WTC11 (cell line): Measurements from ENCODE around the gene MEA1. TPM values are rescaled to one million over a fixed set of nuclear protein-coding genes. Genes with fewer than 3 reads are reported as not detected.

Experiments used
- ATAC-seq: fragments of 200-7000 bp; cut with Tn5 transposase; 2 replicates; pipeline ENCODE4 v1.10.0; 2021; ENCODE audit warnings: mild to moderate bottlenecking, moderate library complexity
- Bru-seq: library from RNA; stranded (reverse); fragments of 400-500 nt; gene quantifications from one replicate; lab custom pipeline; 2021; lab: Mats Ljungman, UMichigan
- CTCF ChIA-PET: fragments of 300-600 bp; sonication (Branson Sonifier 250); formaldehyde crosslinking; loops from one replicate; lab custom pipeline; 2021; ENCODE audit warnings: antibody characterized with exemption; lab: Charles Lee
- POLR2A ChIA-PET: fragments of 350-600 bp; sonication (Branson Sonifier 250); formaldehyde crosslinking; loops from one replicate; lab custom pipeline; 2021; ENCODE audit warnings: antibody characterized with exemption; lab: Charles Lee
- DNase-seq: peaks from one replicate; pipeline ENCODE4 v3.0.0; 2021; ENCODE audit warnings: low spot score
- H3K27ac Mint-ChIP-seq: 2 replicates; pipeline ENCODE4 v1.8.0; 2021; ENCODE audit warnings: mixed read lengths
- H3K27me3 Mint-ChIP-seq: 2 replicates; pipeline ENCODE4 v1.8.0; 2021; ENCODE audit warnings: low read depth, mild to moderate bottlenecking, moderate library complexity, mixed read lengths
- H3K36me3 Mint-ChIP-seq: 2 replicates; pipeline ENCODE4 v1.8.0; 2021; ENCODE audit warnings: mixed read lengths
- H3K4me1 Mint-ChIP-seq: 2 replicates; pipeline ENCODE4 v1.8.0; 2022; ENCODE audit warnings: mixed read lengths
- H3K4me3 Mint-ChIP-seq: 2 replicates; pipeline ENCODE4 v1.8.0; 2021; ENCODE audit warnings: mild to moderate bottlenecking, moderate library complexity, mixed read lengths
- H3K9me3 Mint-ChIP-seq: 2 replicates; pipeline ENCODE4 v1.8.0; 2021; ENCODE audit warnings: mixed read lengths
- CREM ChIP-seq: sonication (generic); formaldehyde crosslinking; IDR thresholded peaks from 2 replicates; pipeline ENCODE4 v1.8.1; 2022; ENCODE audit warnings: mild to moderate bottlenecking, missing genetic modification reagents, moderate library complexity
- ETV6 ChIP-seq: sonication (generic); formaldehyde crosslinking; IDR thresholded peaks from 2 replicates; pipeline ENCODE4 v1.8.1; 2022; ENCODE audit warnings: mild to moderate bottlenecking, missing genetic modification reagents
- FOXK1 ChIP-seq: sonication (generic); formaldehyde crosslinking; IDR thresholded peaks from 2 replicates; pipeline ENCODE4 v1.8.0; 2022; ENCODE audit warnings: mild to moderate bottlenecking, moderate library complexity, missing genetic modification reagents
- NR3C1 ChIP-seq: sonication (generic); formaldehyde crosslinking; conservative IDR thresholded peaks from 2 replicates; pipeline ENCODE4 v1.8.1; 2023; ENCODE audit warnings: low read depth, mild to moderate bottlenecking, missing genetic modification reagents
- SP1 ChIP-seq: sonication (generic); formaldehyde crosslinking; conservative IDR thresholded peaks from 2 replicates; pipeline ENCODE4 v1.8.1; 2022; ENCODE audit warnings: missing genetic modification reagents
- TEAD1 ChIP-seq: sonication (generic); formaldehyde crosslinking; IDR thresholded peaks from 2 replicates; pipeline ENCODE4 v1.8.0; 2022; ENCODE audit warnings: mild to moderate bottlenecking, missing genetic modification reagents
- TP53 ChIP-seq: sonication (generic); formaldehyde crosslinking; IDR thresholded peaks from 2 replicates; pipeline ENCODE4 v1.8.1; 2023; ENCODE audit warnings: mild to moderate bottlenecking, missing genetic modification reagents
- ZNF219 ChIP-seq: sonication (generic); formaldehyde crosslinking; IDR thresholded peaks from 2 replicates; pipeline ENCODE4 v1.8.0; 2023; ENCODE audit warnings: missing genetic modification reagents, mild to moderate bottlenecking, borderline replicate concordance
- ZNF232 ChIP-seq: sonication (generic); formaldehyde crosslinking; IDR thresholded peaks from 2 replicates; pipeline ENCODE4 v1.8.0; 2022; ENCODE audit warnings: mild to moderate bottlenecking, missing genetic modification reagents
- long read RNA-seq, 3 experiments: library from RNA in 1 of 3; library from capped mRNA in 1 of 3; library from polyadenylated mRNA in 1 of 3; unstranded in 2 of 3; stranded (forward) in 1 of 3; transcript quantifications; one replicate each; pipeline ENCODE4 v2.0.0, GENCODE V29; 2021
- total RNA-seq: library from RNA; stranded (reverse); gene quantifications from 3 replicates; pipeline ENCODE4 v1.2.3, GENCODE V29; 2021
- TF ChIP-seq, protein P1 (sequence below): sonication (generic); formaldehyde crosslinking; IDR thresholded peaks from 2 replicates; pipeline ENCODE4 v1.8.0; 2023; ENCODE audit warnings: missing genetic modification reagents, mild to moderate bottlenecking, borderline replicate concordance
- TF ChIP-seq, protein P2 (sequence below): sonication (generic); formaldehyde crosslinking; IDR thresholded peaks from 2 replicates; pipeline ENCODE4 v1.8.0; 2022; ENCODE audit warnings: mild to moderate bottlenecking, missing genetic modification reagents
- TF ChIP-seq, protein P3 (sequence below): sonication (generic); formaldehyde crosslinking; IDR thresholded peaks from 2 replicates; pipeline ENCODE4 v1.8.0; 2022; ENCODE audit warnings: mild to moderate bottlenecking, missing genetic modification reagents
- TF ChIP-seq, protein P4 (sequence below): sonication (generic); formaldehyde crosslinking; IDR thresholded peaks from 2 replicates; pipeline ENCODE4 v1.8.0; 2022; ENCODE audit warnings: mild to moderate bottlenecking, missing genetic modification reagents
- TF ChIP-seq, protein P5 (sequence below): sonication (generic); formaldehyde crosslinking; IDR thresholded peaks from 2 replicates; pipeline ENCODE4 v1.8.1; 2023; ENCODE audit warnings: mild to moderate bottlenecking, missing genetic modification reagents, moderate library complexity

Gene MEA1
- 85.0 to 91.2 TPM (median 86.5 TPM) in 3 replicates for total RNA-seq
- Bru-seq, nascent RNA: percentile 77 among the genes with signal in this experiment
- long read RNA-seq, experiment 1, transcript MEA1-204 (4 exons, 1,004 nt): major isoform, 108 of 158 reads
- long read RNA-seq, experiment 1, transcript MEA1-202 (3 exons, 2,152 nt): minor isoform, 24 of 158 reads
- long read RNA-seq, experiment 1, transcript MEA1-201 (4 exons, 1,089 nt): minor isoform, 22 of 158 reads
- long read RNA-seq, experiment 1, partial matches to known transcripts: 1 of 158 reads
- long read RNA-seq, experiment 1, other reads (novel, unspliced or antisense): 3 of 158 reads
- long read RNA-seq, experiment 2, transcript MEA1-202 (3 exons, 2,152 nt): major isoform, 121 of 160 reads
- long read RNA-seq, experiment 2, transcript MEA1-201 (4 exons, 1,089 nt): minor isoform, 12 of 160 reads
- long read RNA-seq, experiment 2, transcript MEA1-204 (4 exons, 1,004 nt): minor isoform, 15 of 160 reads
- long read RNA-seq, experiment 2, partial matches to known transcripts: 4 of 160 reads
- long read RNA-seq, experiment 2, other reads (novel, unspliced or antisense): 8 of 160 reads
- long read RNA-seq, experiment 3, transcript MEA1-201 (4 exons, 1,089 nt): minor isoform, 30 of 430 reads
- long read RNA-seq, experiment 3, transcript MEA1-202 (3 exons, 2,152 nt): minor isoform, 15 of 430 reads
- long read RNA-seq, experiment 3, transcript MEA1-204 (4 exons, 1,004 nt): major isoform, 384 of 430 reads
- long read RNA-seq, experiment 3, partial matches to known transcripts: 0 of 430 reads
- long read RNA-seq, experiment 3, other reads (novel, unspliced or antisense): 1 of 430 reads

DNA sequence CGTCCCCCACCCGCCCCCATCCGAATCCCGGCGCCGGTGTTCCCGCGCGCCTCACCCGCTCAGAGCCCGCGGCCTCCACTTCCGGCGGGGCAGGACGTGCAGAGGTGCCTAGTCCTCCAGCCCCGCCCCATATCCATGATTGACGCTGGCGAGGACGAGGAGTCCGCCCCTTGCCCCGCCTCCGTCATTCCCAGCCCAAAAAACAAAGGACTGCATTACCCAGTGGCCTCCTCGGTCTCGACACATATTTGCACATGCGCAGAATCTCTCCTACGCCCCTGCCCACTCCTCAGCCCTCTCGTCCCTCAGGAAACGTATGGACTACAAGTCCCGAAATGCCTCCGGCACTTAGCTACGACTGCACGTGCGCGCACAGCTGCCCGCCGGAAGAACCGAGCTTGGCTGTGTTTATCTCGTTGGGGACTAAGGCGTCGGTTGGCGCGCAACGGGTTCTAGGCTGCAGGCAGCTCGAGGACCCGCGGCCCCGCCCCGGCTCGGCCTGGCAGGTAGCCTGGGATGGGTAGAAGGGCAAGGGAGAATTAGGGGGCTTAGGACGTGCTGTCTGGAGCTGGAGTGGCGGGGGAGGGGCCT, at the start of gene MEA1, which contains the start of gene KLHDC3:
Gene MEA1 (minus strand): TSS at position 104 of the 591 bp plus-strand sequence. CDS start 133 bp downstream, outside the sequence.
Gene KLHDC3 (plus strand): TSS at position 407 of the 591 bp plus-strand sequence. CDS start 2,944 bp downstream, outside the sequence.
- Mint-ChIP-seq H3K4me1 (peaks cover 28% of the 10 kb centered on the region), H3K36me3 (peaks cover 56% of the 10 kb centered on the region), H3K9me3 (no peaks in the 10 kb centered on the region), H3K27me3 (no peaks in the 10 kb centered on the region), H3K4me3 (peak within 1 kb of the TSS; percentile 99), H3K27ac (peak within 1 kb of the TSS; percentile 95)
- ChIA-PET CTCF (interaction anchor here (0.6 to 3.1 kb wide), 22 partner anchors 10 to 843 kb away, joined by 3 to 22 read pairs (median 4); partner anchors contain the start of genes CNPY3, DNPH1, GNMT and KLC4), POLR2A (interaction anchor here (0.5 to 1.7 kb wide), 16 partner anchors 8 to 231 kb away, joined by 3 to 9 read pairs (median 5); partner anchors contain the start of genes CNPY3, CUL7, GNMT and KLC4)
- TF ChIP-seq CREM (CRISPR knock-in tag): 0 out of 2 replicates have a peak, but pooled peaks have one; percentile 21
- peak; percentile 99 for TF ChIP-seq FOXK1 (CRISPR knock-in tag)
- TF ChIP-seq, protein P1, sequence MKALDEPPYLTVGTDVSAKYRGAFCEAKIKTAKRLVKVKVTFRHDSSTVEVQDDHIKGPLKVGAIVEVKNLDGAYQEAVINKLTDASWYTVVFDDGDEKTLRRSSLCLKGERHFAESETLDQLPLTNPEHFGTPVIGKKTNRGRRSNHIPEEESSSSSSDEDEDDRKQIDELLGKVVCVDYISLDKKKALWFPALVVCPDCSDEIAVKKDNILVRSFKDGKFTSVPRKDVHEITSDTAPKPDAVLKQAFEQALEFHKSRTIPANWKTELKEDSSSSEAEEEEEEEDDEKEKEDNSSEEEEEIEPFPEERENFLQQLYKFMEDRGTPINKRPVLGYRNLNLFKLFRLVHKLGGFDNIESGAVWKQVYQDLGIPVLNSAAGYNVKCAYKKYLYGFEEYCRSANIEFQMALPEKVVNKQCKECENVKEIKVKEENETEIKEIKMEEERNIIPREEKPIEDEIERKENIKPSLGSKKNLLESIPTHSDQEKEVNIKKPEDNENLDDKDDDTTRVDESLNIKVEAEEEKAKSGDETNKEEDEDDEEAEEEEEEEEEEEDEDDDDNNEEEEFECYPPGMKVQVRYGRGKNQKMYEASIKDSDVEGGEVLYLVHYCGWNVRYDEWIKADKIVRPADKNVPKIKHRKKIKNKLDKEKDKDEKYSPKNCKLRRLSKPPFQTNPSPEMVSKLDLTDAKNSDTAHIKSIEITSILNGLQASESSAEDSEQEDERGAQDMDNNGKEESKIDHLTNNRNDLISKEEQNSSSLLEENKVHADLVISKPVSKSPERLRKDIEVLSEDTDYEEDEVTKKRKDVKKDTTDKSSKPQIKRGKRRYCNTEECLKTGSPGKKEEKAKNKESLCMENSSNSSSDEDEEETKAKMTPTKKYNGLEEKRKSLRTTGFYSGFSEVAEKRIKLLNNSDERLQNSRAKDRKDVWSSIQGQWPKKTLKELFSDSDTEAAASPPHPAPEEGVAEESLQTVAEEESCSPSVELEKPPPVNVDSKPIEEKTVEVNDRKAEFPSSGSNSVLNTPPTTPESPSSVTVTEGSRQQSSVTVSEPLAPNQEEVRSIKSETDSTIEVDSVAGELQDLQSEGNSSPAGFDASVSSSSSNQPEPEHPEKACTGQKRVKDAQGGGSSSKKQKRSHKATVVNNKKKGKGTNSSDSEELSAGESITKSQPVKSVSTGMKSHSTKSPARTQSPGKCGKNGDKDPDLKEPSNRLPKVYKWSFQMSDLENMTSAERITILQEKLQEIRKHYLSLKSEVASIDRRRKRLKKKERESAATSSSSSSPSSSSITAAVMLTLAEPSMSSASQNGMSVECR (CRISPR knock-in tag): 0 out of 2 replicates have a peak, but pooled peaks have one; percentile 60
- TF ChIP-seq, protein P2, sequence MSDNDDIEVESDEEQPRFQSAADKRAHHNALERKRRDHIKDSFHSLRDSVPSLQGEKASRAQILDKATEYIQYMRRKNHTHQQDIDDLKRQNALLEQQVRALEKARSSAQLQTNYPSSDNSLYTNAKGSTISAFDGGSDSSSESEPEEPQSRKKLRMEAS (CRISPR knock-in tag): peak; percentile 88
- no peak for TF ChIP-seq TP53
- TF ChIP-seq, protein P3, sequence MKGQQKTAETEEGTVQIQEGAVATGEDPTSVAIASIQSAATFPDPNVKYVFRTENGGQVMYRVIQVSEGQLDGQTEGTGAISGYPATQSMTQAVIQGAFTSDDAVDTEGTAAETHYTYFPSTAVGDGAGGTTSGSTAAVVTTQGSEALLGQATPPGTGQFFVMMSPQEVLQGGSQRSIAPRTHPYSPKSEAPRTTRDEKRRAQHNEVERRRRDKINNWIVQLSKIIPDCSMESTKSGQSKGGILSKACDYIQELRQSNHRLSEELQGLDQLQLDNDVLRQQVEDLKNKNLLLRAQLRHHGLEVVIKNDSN (CRISPR knock-in tag): peak; percentile 82
- peak; percentile 54; the same call in 1 of the 2 replicates for TF ChIP-seq TEAD1 (CRISPR knock-in tag)
- peak; percentile 72 for TF ChIP-seq SP1 (CRISPR knock-in tag)
- TF ChIP-seq ETV6 (CRISPR knock-in tag): no peak
- TF ChIP-seq, protein P4, sequence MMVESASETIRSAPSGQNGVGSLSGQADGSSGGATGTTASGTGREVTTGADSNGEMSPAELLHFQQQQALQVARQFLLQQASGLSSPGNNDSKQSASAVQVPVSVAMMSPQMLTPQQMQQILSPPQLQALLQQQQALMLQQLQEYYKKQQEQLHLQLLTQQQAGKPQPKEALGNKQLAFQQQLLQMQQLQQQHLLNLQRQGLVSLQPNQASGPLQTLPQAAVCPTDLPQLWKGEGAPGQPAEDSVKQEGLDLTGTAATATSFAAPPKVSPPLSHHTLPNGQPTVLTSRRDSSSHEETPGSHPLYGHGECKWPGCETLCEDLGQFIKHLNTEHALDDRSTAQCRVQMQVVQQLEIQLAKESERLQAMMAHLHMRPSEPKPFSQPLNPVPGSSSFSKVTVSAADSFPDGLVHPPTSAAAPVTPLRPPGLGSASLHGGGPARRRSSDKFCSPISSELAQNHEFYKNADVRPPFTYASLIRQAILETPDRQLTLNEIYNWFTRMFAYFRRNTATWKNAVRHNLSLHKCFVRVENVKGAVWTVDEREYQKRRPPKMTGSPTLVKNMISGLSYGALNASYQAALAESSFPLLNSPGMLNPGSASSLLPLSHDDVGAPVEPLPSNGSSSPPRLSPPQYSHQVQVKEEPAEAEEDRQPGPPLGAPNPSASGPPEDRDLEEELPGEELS (CRISPR knock-in tag): peak; percentile 71; the same call in 1 of the 2 replicates
- no peak for TF ChIP-seq NR3C1
- TF ChIP-seq, protein P5, sequence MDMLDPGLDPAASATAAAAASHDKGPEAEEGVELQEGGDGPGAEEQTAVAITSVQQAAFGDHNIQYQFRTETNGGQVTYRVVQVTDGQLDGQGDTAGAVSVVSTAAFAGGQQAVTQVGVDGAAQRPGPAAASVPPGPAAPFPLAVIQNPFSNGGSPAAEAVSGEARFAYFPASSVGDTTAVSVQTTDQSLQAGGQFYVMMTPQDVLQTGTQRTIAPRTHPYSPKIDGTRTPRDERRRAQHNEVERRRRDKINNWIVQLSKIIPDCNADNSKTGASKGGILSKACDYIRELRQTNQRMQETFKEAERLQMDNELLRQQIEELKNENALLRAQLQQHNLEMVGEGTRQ (CRISPR knock-in tag): peak; percentile 80
- 0 out of 2 replicates have a peak, but pooled peaks have one; percentile 42 for TF ChIP-seq ZNF232 (CRISPR knock-in tag)
- no peak for TF ChIP-seq ZNF219 (CRISPR knock-in tag)
- DNase-seq (peak; percentile 99), ATAC-seq (peak; percentile 93)
